ENCODE data around the gene CIBAR2. TPM values are rescaled to one million over a fixed set of nuclear protein-coding genes. Genes with fewer than 3 reads are reported as not detected.

Gene CIBAR2
- total and polyA plus RNA-seq, 2 donors = 0.09 to 0.46 TPM

DNA sequence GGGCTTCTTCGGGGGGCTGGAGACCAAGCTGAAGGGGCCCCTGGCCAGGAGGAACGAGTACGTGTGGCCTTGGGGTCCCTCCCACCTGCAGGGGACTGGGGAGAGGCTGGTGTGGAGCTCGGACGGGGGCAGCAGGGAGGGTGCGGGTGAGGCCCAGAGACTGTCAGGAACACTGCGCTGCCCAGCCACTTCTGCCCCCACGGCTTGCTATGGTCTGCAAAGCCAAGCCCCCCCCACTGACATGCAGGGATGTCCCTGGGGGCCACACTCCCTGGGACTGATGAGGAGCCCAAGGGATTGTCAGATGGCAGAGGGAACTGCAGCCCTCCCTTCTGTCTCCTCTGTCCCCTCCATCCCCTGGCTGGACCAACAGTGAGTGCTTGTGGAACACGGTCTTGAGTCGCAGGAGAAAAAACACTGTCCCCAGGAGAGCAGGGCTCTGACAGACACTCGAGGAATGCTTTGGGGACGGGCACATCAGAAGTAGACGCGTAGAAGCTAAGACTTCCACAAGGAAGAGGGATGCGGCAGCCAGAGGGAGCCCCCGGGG lies 34.6 kb downstream of the CIBAR2 start:
- no peak overlapping the region for H3K27ac ChIP-seq (ENCODE audit: low read depth in 1 of 2, low read length in 1 of 2)
- peaks cover 2 to 38% of the 10 kb centered on the region in 2 donors for H3K4me1 ChIP-seq (ENCODE audit: control insufficient read depth in 2 of 2, insufficient read depth in 2 of 2, low read length in 2 of 2)
- DNase-seq (ENCODE audit: low read depth in 6 of 9, low spot score in 9 of 9) = no peak
- H3K27me3 ChIP-seq (ENCODE audit: control insufficient read depth in 2 of 2, insufficient read depth in 1 of 2, low read length in 1 of 2) = peaks cover 2 to 9% of the 10 kb centered on the region in 2 donors
- H3K9me3 ChIP-seq (ENCODE audit: control insufficient read depth in 2 of 2, insufficient read depth in 1 of 2, low read length in 1 of 2) = no peaks in the 10 kb centered on the region
- H3K4me3 ChIP-seq (ENCODE audit: low read length in 2 of 2) = no peak overlapping the region
- 68% methylated on average over 16 of the region's 16 CpGs for WGBS
- no peaks in the 10 kb centered on the region for H3K36me3 ChIP-seq (ENCODE audit: control insufficient read depth in 2 of 2, insufficient read depth in 2 of 2, low read length in 1 of 2)

DNA sequence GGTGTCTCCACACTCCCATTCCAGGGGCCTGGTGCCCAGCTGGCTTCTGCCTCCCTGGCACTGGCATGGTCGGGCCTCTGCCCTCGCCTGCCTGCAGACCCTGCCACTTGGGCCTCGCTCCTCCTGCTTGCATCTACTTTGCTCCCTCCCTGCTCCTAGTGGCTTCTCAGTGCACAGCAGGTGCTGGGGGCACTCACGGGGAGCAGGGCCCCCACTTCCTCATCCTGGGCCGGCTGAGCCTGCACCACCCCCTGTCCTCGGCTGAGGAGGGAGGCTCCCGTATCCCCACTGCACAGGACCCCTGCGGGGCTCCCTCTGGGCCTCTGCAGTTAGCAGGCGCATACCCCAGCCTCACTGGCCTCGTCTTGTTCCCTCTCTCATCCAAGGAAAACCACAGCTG lies 35.2 kb downstream of the CIBAR2 start:
- Histone ChIP-seq H3K27me3 (ENCODE audit: control insufficient read depth in 2 of 2, insufficient read depth in 1 of 2, low read length in 1 of 2) (peaks cover 0 to 3% of the 10 kb centered on the region in 2 donors), H3K4me3 (ENCODE audit: low read length in 2 of 2) (no peak overlapping the region), H3K36me3 (ENCODE audit: control insufficient read depth in 2 of 2, insufficient read depth in 2 of 2, low read length in 1 of 2) (no peaks in the 10 kb centered on the region), H3K27ac (ENCODE audit: low read depth in 1 of 2, low read length in 1 of 2) (no peak overlapping the region), H3K9me3 (ENCODE audit: control insufficient read depth in 2 of 2, insufficient read depth in 1 of 2, low read length in 1 of 2) (no peaks in the 10 kb centered on the region), H3K4me1 (ENCODE audit: control insufficient read depth in 2 of 2, insufficient read depth in 2 of 2, low read length in 2 of 2) (peaks cover 0 to 33% of the 10 kb centered on the region in 2 donors)
- DNase-seq (ENCODE audit: low read depth in 6 of 9, low spot score in 9 of 9) = no peak
- 32% methylated on average over 10 of the region's 10 CpGs for WGBS

DNA sequence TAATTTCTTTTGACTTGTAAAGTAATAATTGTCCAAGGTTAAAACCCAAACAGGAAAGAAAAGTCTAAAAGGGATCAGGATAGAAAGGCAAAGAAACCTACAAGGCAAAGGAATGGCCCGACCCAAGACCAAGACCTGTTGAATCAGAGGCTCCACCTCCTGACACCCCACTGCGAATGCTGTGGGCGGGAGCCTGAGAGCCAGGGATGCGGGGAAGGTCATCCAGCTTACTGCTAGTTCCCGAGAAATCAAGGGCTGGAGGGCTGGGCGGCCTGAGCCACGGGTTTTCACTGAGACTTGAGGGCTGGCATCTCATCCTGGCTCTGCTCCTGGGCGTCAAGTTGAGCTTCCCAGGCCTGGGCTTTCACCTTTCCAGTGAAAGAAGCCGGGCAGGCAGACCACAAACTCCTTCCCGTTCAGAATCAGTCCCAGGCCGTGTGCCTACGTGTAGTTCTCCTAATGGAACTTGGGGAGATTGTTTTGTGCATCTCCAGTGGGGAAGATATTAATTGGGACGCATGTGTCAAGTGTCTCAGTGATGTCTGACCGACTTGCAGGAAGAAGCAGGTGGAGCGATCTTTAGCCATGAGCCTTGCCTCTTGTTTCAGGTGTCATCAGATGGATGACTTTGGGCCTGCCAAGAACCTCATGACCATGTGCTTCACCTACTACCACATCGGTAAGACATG lies 36.9 kb downstream of the CIBAR2 start:
- Histone ChIP-seq H3K4me1 (ENCODE audit: control insufficient read depth in 2 of 2, insufficient read depth in 2 of 2, low read length in 2 of 2) (peaks cover 0 to 31% of the 10 kb centered on the region in 2 donors), H3K27ac (ENCODE audit: low read depth in 1 of 2, low read length in 1 of 2) (no peak overlapping the region), H3K9me3 (ENCODE audit: control insufficient read depth in 2 of 2, insufficient read depth in 1 of 2, low read length in 1 of 2) (no peaks in the 10 kb centered on the region), H3K27me3 (ENCODE audit: control insufficient read depth in 2 of 2, insufficient read depth in 1 of 2, low read length in 1 of 2) (no peaks in the 10 kb centered on the region), H3K4me3 (ENCODE audit: low read length in 2 of 2) (no peak overlapping the region), H3K36me3 (ENCODE audit: control insufficient read depth in 2 of 2, insufficient read depth in 2 of 2, low read length in 1 of 2) (no peaks in the 10 kb centered on the region)
- WGBS = 98% methylated on average over 16 of the region's 16 CpGs
- no peak for DNase-seq (ENCODE audit: low read depth in 6 of 9, low spot score in 9 of 9)

GRCh38 chr16:85074225-85074914 lies 37.9 kb downstream of the CIBAR2 start:
- Histone ChIP-seq H3K4me1 (ENCODE audit: control insufficient read depth in 2 of 2, insufficient read depth in 2 of 2, low read length in 2 of 2) (peaks cover 0 to 31% of the 10 kb centered on the region in 2 donors), H3K9me3 (ENCODE audit: control insufficient read depth in 2 of 2, insufficient read depth in 1 of 2, low read length in 1 of 2) (no peaks in the 10 kb centered on the region), H3K4me3 (ENCODE audit: low read length in 2 of 2) (no peak overlapping the region), H3K27me3 (ENCODE audit: control insufficient read depth in 2 of 2, insufficient read depth in 1 of 2, low read length in 1 of 2) (no peaks in the 10 kb centered on the region), H3K27ac (ENCODE audit: low read depth in 1 of 2, low read length in 1 of 2) (no peak overlapping the region), H3K36me3 (ENCODE audit: control insufficient read depth in 2 of 2, insufficient read depth in 2 of 2, low read length in 1 of 2) (no peaks in the 10 kb centered on the region)
- no peak for DNase-seq (ENCODE audit: low read depth in 6 of 9, low spot score in 9 of 9)
- WGBS = 96% methylated on average over 6 of the region's 6 CpGs

DNA sequence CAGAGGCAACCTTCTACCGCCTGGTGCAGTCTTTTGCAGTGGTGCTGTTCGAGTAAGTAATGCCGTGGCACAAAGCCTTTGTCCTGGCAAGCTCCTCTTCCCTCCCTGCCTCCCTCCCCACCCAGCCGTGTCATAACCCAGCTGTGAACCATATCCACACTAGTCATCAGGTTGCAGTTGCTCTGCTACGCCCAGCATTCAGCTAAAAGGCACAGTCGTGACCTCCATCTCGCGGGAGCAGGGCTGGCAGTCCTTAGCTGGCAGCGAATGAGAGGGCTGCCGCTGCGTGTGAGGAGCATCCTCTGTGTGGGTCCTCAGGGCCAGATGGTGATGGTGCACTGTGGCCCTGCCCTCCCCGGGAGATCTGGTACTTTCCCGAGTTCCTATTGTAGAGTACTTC lies 39.3 kb downstream of the CIBAR2 start:
- Histone ChIP-seq H3K27ac (ENCODE audit: low read depth in 1 of 2, low read length in 1 of 2) (no peak overlapping the region), H3K36me3 (ENCODE audit: control insufficient read depth in 2 of 2, insufficient read depth in 2 of 2, low read length in 1 of 2) (no peaks in the 10 kb centered on the region), H3K27me3 (ENCODE audit: control insufficient read depth in 2 of 2, insufficient read depth in 1 of 2, low read length in 1 of 2) (no peaks in the 10 kb centered on the region), H3K4me1 (ENCODE audit: control insufficient read depth in 2 of 2, insufficient read depth in 2 of 2, low read length in 2 of 2) (peaks cover 0 to 24% of the 10 kb centered on the region in 2 donors), H3K9me3 (ENCODE audit: control insufficient read depth in 2 of 2, insufficient read depth in 1 of 2, low read length in 1 of 2) (no peaks in the 10 kb centered on the region), H3K4me3 (ENCODE audit: low read length in 2 of 2) (no peak overlapping the region)
- WGBS = 93% methylated on average over 13 of the region's 13 CpGs
- DNase-seq (ENCODE audit: low read depth in 6 of 9, low spot score in 9 of 9) = no peak

GRCh38 chr16:85072076-85072860 lies 40.0 kb downstream of the CIBAR2 start:
- no peak overlapping the region for H3K27ac ChIP-seq (ENCODE audit: low read depth in 1 of 2, low read length in 1 of 2)
- no peak overlapping the region for H3K4me3 ChIP-seq (ENCODE audit: low read length in 2 of 2)
- H3K27me3 ChIP-seq (ENCODE audit: control insufficient read depth in 2 of 2, insufficient read depth in 1 of 2, low read length in 1 of 2) = no peaks in the 10 kb centered on the region
- no peaks in the 10 kb centered on the region for H3K36me3 ChIP-seq (ENCODE audit: control insufficient read depth in 2 of 2, insufficient read depth in 2 of 2, low read length in 1 of 2)
- WGBS = 94% methylated on average over 8 of the region's 8 CpGs
- H3K4me1 ChIP-seq (ENCODE audit: control insufficient read depth in 2 of 2, insufficient read depth in 2 of 2, low read length in 2 of 2) = peaks cover 0 to 17% of the 10 kb centered on the region in 2 donors
- no peaks in the 10 kb centered on the region for H3K9me3 ChIP-seq (ENCODE audit: control insufficient read depth in 2 of 2, insufficient read depth in 1 of 2, low read length in 1 of 2)
- DNase-seq (ENCODE audit: low read depth in 6 of 9, low spot score in 9 of 9) = no peak

GRCh38 chr16:85069171-85069570 lies 43.1 kb downstream of the CIBAR2 start:
- H3K27me3 ChIP-seq (ENCODE audit: control insufficient read depth in 2 of 2, insufficient read depth in 1 of 2, low read length in 1 of 2) = no peaks in the 10 kb centered on the region
- no peaks in the 10 kb centered on the region for H3K9me3 ChIP-seq (ENCODE audit: control insufficient read depth in 2 of 2, insufficient read depth in 1 of 2, low read length in 1 of 2)
- 96% methylated on average over 7 of the region's 7 CpGs for WGBS
- DNase-seq (ENCODE audit: low read depth in 6 of 9, low spot score in 9 of 9) = no peak
- H3K36me3 ChIP-seq (ENCODE audit: control insufficient read depth in 2 of 2, insufficient read depth in 2 of 2, low read length in 1 of 2) = no peaks in the 10 kb centered on the region
- no peak overlapping the region for H3K4me3 ChIP-seq (ENCODE audit: low read length in 2 of 2)
- H3K4me1 ChIP-seq (ENCODE audit: control insufficient read depth in 2 of 2, insufficient read depth in 2 of 2, low read length in 2 of 2) = peaks cover 0 to 3% of the 10 kb centered on the region in 2 donors
- no peak overlapping the region for H3K27ac ChIP-seq (ENCODE audit: low read depth in 1 of 2, low read length in 1 of 2)

- Histone ChIP-seq H3K36me3 (ENCODE audit: control insufficient read depth in 2 of 2, insufficient read depth in 2 of 2, low read length in 1 of 2) (no peaks in the 10 kb centered on the region), H3K4me3 (ENCODE audit: low read length in 2 of 2) (no peak overlapping the region), H3K27ac (ENCODE audit: low read depth in 1 of 2, low read length in 1 of 2) (no peak overlapping the region), H3K4me1 (ENCODE audit: control insufficient read depth in 2 of 2, insufficient read depth in 2 of 2, low read length in 2 of 2) (peaks cover 0 to 3% of the 10 kb centered on the region in 2 donors), H3K27me3 (ENCODE audit: control insufficient read depth in 2 of 2, insufficient read depth in 1 of 2, low read length in 1 of 2) (no peaks in the 10 kb centered on the region), H3K9me3 (ENCODE audit: control insufficient read depth in 2 of 2, insufficient read depth in 1 of 2, low read length in 1 of 2) (no peaks in the 10 kb centered on the region)
- DNase-seq (ENCODE audit: low read depth in 6 of 9, low spot score in 9 of 9) = no peak
- 98% methylated on average over 8 of the region's 8 CpGs for WGBS
Observed at GRCh38 chr16:85068746-85069145, 43.5 kb downstream of the CIBAR2 start.

GRCh38 chr16:85067426-85067825 lies 44.8 kb downstream of the CIBAR2 start:
- no peaks in the 10 kb centered on the region for H3K36me3 ChIP-seq (ENCODE audit: control insufficient read depth in 2 of 2, insufficient read depth in 2 of 2, low read length in 1 of 2)
- H3K4me3 ChIP-seq (ENCODE audit: low read length in 2 of 2) = no peak overlapping the region
- no peak overlapping the region for H3K27ac ChIP-seq (ENCODE audit: low read depth in 1 of 2, low read length in 1 of 2)
- H3K27me3 ChIP-seq (ENCODE audit: control insufficient read depth in 2 of 2, insufficient read depth in 1 of 2, low read length in 1 of 2) = no peaks in the 10 kb centered on the region
- no peaks in the 10 kb centered on the region for H3K4me1 ChIP-seq (ENCODE audit: control insufficient read depth in 2 of 2, insufficient read depth in 2 of 2, low read length in 2 of 2)
- no peak for DNase-seq (ENCODE audit: low read depth in 6 of 9, low spot score in 9 of 9)
- WGBS = 94% methylated on average over 8 of the region's 8 CpGs
- no peaks in the 10 kb centered on the region for H3K9me3 ChIP-seq (ENCODE audit: control insufficient read depth in 2 of 2, insufficient read depth in 1 of 2, low read length in 1 of 2)

Measured in thymus (tissue), 11 donors.